ENCODE results near the gene DGKI. TPM values are rescaled to one million over a fixed set of nuclear protein-coding genes. Genes with fewer than 3 reads are reported as not detected.

Gene DGKI
- total and polyA plus RNA-seq, 9 of the 15 experiments (the other 6 are each of a cell fraction or from before 2014, with no cell fraction given), result 0.11 to 0.54 (median 0.15) TPM; not detected in 5

DNA sequence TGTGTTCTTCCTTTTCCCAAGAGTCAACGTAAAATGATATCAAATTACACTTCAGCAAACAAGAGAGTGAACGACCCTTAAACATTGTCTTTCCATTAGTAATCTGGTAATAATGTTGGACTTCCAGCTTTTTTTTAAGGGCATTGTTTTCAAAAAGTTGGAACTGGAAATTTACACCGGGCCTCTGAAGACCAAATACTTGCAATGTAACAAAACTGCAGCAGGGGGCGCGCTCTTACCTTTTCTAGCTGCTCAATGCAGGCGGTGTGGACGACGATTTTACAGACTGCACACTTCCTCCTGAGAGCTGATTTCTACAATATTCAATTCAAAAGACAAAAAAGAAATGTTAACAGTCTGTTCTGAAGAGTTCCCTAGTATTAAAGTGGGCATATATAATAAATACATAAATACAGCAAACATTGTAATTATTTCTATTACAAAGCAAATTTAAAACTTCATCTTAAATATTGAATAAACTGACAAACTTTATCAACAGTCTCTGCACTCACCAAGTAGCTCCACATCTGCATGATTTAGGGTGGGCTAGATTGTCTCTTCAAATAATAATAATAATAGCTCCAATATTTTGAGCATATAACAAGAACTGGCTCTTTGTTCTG lies 190.4 kb downstream of the DGKI start (continued):
- TF ChIP-seq PBX2 (CRISPR knock-in tag; IDR thresholded peaks at IDR 0.05; ENCODE audit: low read depth), result no peak
- no peak for TF ChIP-seq PBX2 (tag; conservative IDR thresholded peaks at IDR 0.05; ENCODE audit: low read depth)
- no peak for TF ChIP-seq ELF1 (tag; IDR thresholded peaks at IDR 0.05)
- 0 out of 2 replicates have a peak, but pooled peaks have one; percentile 23 for TF ChIP-seq TEAD4 (IDR thresholded peaks at IDR 0.05; ENCODE audit: low read length)
- no peak for TF ChIP-seq TEAD4 (CRISPR knock-in tag; IDR thresholded peaks at IDR 0.05; ENCODE audit: borderline replicate concordance)
- 0 out of 4 replicates have a peak, but pooled peaks of 1 of the 2 experiments have one; percentile 12 for TF ChIP-seq TBL1XR1 (IDR thresholded peaks at IDR 0.05; ENCODE audit: low read length in 2 of 2)
- no peak for TF ChIP-seq ZNF280A (IDR thresholded peaks at IDR 0.05; ENCODE audit: low read depth, partially characterized antibody)
- peak; percentile 58; the same call in 1 of the 2 replicates for TF ChIP-seq ZC3H11A (IDR thresholded peaks at IDR 0.05; ENCODE audit: low read depth, low read length)
- no peak for TF ChIP-seq POLR2AphosphoS2 (IDR thresholded peaks at IDR 0.05; ENCODE audit: low read length)
- no peak for TF ChIP-seq ZNF263 (CRISPR knock-in tag; IDR thresholded peaks at IDR 0.05; ENCODE audit: borderline replicate concordance)
- TF ChIP-seq TARDBP (IDR thresholded peaks at IDR 0.05), result no peak
- TF ChIP-seq SUPT5H (IDR thresholded peaks at IDR 0.05), result no peak
- peak; percentile 62; the same call in 1 of the 2 replicates for TF ChIP-seq STAG1 (CRISPR knock-in tag; IDR thresholded peaks at IDR 0.05; ENCODE audit: borderline replicate concordance)
- TF ChIP-seq ESRRB (CRISPR knock-in tag; IDR thresholded peaks at IDR 0.05; ENCODE audit: borderline replicate concordance), result no peak
- peak; percentile 88 to 96 (median 89) for TF ChIP-seq CTCF (IDR thresholded peaks at IDR 0.05 in 2 of 3, conservative IDR thresholded peaks at IDR 0.05 in 1 of 3; ENCODE audit: insufficient read depth in 2 of 3, low read depth in 1 of 3, low read length in 3 of 3)
- peak; percentile 36; the same call in 1 of the 2 replicates for TF ChIP-seq JUND (IDR thresholded peaks at IDR 0.05; ENCODE audit: borderline replicate concordance, low read depth, low read length)
- TF ChIP-seq JUND (tag; IDR thresholded peaks at IDR 0.05; ENCODE audit: borderline replicate concordance, low read depth, low read length), result no peak; the same call in 2 of the 3 replicates
- TF ChIP-seq HMGXB4 (CRISPR knock-in tag; IDR thresholded peaks at IDR 0.05), result no peak
- no peak for TF ChIP-seq ZNF239 (CRISPR knock-in tag; IDR thresholded peaks at IDR 0.05)
